K562 (cell line): ENCODE data around the gene GDAP1L1. TPM values are rescaled to one million over a fixed set of nuclear protein-coding genes. Genes with fewer than 3 reads are reported as not detected.

Experiments
- E2F3 ChIP-seq: fragments of 250-450 bp; sonication (Bioruptor Pico); IDR thresholded peaks from 2 replicates; pipeline ENCODE4 v1.4.0; 2020; ENCODE audit warnings: mild to moderate bottlenecking
- EZH2 ChIP-seq: IDR thresholded peaks from 2 replicates; pipeline ENCODE4 v1.6.1; 2012; ENCODE audit warnings: low read depth, mild to moderate bottlenecking, inconsistent platforms, low read length, borderline replicate concordance
- FOXP1 ChIP-seq: sonication (generic); formaldehyde crosslinking; IDR thresholded peaks from 2 replicates; pipeline ENCODE4 v1.8.0; 2022; ENCODE audit warnings: mild to moderate bottlenecking, missing genetic modification reagents
- GABPB1 ChIP-seq: sonication (generic); formaldehyde crosslinking; IDR thresholded peaks from 2 replicates; pipeline ENCODE4 v1.8.0; 2022; ENCODE audit warnings: mild to moderate bottlenecking, missing genetic modification reagents
- HMGN3 ChIP-seq: IDR thresholded peaks from 2 replicates; pipeline ENCODE4 v1.6.1; 2011; ENCODE audit warnings: borderline replicate concordance, low read depth, mild to moderate bottlenecking, mixed read lengths, low read length; ENCODE audit not compliant: insufficient read length; ENCODE audit errors: extremely low read depth
- MTA2 ChIP-seq: fragments of 450-650 bp; IDR thresholded peaks from 2 replicates; pipeline ENCODE4 v1.6.1; 2016; ENCODE audit warnings: low read depth
- NCOA2 ChIP-seq, 2 experiments: fragments of 450-650 bp; IDR thresholded peaks; 2 replicates each; pipeline ENCODE4 v1.6.1; 2018; ENCODE audit warnings: mild to moderate bottlenecking in 2 of 2, moderate library complexity in 1 of 2; ENCODE audit not compliant: partially characterized antibody in 2 of 2
- PHB2 ChIP-seq: fragments of 450-650 bp; IDR thresholded peaks from 2 replicates; pipeline ENCODE4 v1.6.1; 2017; ENCODE audit warnings: low read depth
- PML ChIP-seq: IDR thresholded peaks from 2 replicates; pipeline ENCODE4 v1.6.1; 2012; ENCODE audit warnings: low read length, inconsistent platforms
- SMARCA4 ChIP-seq: fragments of 450-650 bp; IDR thresholded peaks from 2 replicates; pipeline ENCODE4 v1.6.1; 2016
- TAF9B ChIP-seq: fragments of 450-650 bp; IDR thresholded peaks from 2 replicates; pipeline ENCODE4 v1.6.1; 2018; ENCODE audit warnings: mild to moderate bottlenecking; ENCODE audit not compliant: partially characterized antibody
- ZKSCAN1 ChIP-seq: fragments of 150-350 bp; IDR thresholded peaks from 2 replicates; pipeline ENCODE4 v1.6.1; 2016; ENCODE audit warnings: low read depth, low read length
- ZKSCAN8 ChIP-seq: fragments of 200-800 bp; sonication (Bioruptor generic); IDR thresholded peaks from 2 replicates; pipeline ENCODE4 v1.6.1; 2016; ENCODE audit warnings: missing genetic modification characterization, missing compliant biosample characterization
- ZNF143 ChIP-seq: sonication (generic); formaldehyde crosslinking; IDR thresholded peaks from 2 replicates; pipeline ENCODE4 v1.9.0; 2022; ENCODE audit warnings: mild to moderate bottlenecking, missing genetic modification reagents
- ZNF217 ChIP-seq: sonication (generic); formaldehyde crosslinking; IDR thresholded peaks from 2 replicates; pipeline ENCODE4 v1.8.0; 2022; ENCODE audit warnings: mild to moderate bottlenecking, missing genetic modification reagents
- ZNF3 ChIP-seq: fragments of 250-450 bp; sonication (Bioruptor Pico); IDR thresholded peaks from 2 replicates; pipeline ENCODE4 v1.5.0; 2021; ENCODE audit warnings: mild to moderate bottlenecking, moderate library complexity
- polyA plus RNA-seq, 8 experiments: library from polyadenylated mRNA; depleted of rRNA in 4 of 8; stranded (reverse) in 5 of 8; unstranded in 3 of 8; fragments of >200 nt; fragmentation: Nextera tagmentation in 2 of 8; fragmentation: Illumina TruSeq in 1 of 8; extraction: Ambion mirVana in 2 of 8; extraction: Trizol in 1 of 8; gene quantifications; 2 replicates each; pipeline versions ENCODE4 v1.2.1 to v1.2.3, GENCODE V29; 2011 to 2014; ENCODE audit warnings: inconsistent platforms in 1 of 8, missing spikeins in 1 of 8
- total RNA-seq, 7 experiments: library from RNA; depleted of rRNA in 6 of 7; stranded (reverse); fragments of >200 nt in 6 of 7; fragmentation: Illumina TruSeq in 2 of 7; extraction: Trizol in 2 of 7; gene quantifications; 2 replicates each; pipeline versions ENCODE4 v1.2.1 to v1.2.3, GENCODE V29; 2011 to 2021; ENCODE audit warnings: low replicate concordance in 1 of 7
- TF ChIP-seq, protein P1 (sequence below): fragments of 450-650 bp; IDR thresholded peaks from 2 replicates; pipeline ENCODE4 v1.6.1; 2016; ENCODE audit warnings: missing biosample characterization, missing genetic modification characterization
- TF ChIP-seq, protein P2 (sequence below): fragments of 250-450 bp; sonication (Bioruptor Pico); IDR thresholded peaks from 2 replicates; pipeline ENCODE4 v1.8.0; 2021; ENCODE audit warnings: mild to moderate bottlenecking, moderate library complexity
- TF ChIP-seq, protein P3 (sequence below): IDR thresholded peaks from 2 replicates; pipeline ENCODE4 v1.6.1; 2011; ENCODE audit not compliant: insufficient read length; ENCODE audit errors: extremely low read depth
- TF ChIP-seq, protein P4 (sequence below): fragments of 250-450 bp; sonication (Bioruptor Pico); IDR thresholded peaks from 2 replicates; pipeline ENCODE4 v1.5.0; 2021; ENCODE audit warnings: mild to moderate bottlenecking, moderate library complexity
- TF ChIP-seq, protein P5 (sequence below), 2 experiments: fragments of 250-450 bp in 1 of 2; fragments of 450-650 bp in 1 of 2; sonication (Bioruptor Pico) in 1 of 2; IDR thresholded peaks; 2 replicates each; pipeline versions ENCODE4 v1.6.1 to v1.8.0; 2016 to 2021; ENCODE audit warnings: mild to moderate bottlenecking in 2 of 2, moderate library complexity in 2 of 2, missing compliant biosample characterization in 1 of 2, missing genetic modification characterization in 1 of 2

The GDAP1L1 gene
- total and polyA plus RNA-seq, 9 of the 15 experiments (the other 6 are each of a cell fraction or from before 2014, with no cell fraction given): 0.06 to 0.40 (median 0.19) TPM; not detected in 5

DNA sequence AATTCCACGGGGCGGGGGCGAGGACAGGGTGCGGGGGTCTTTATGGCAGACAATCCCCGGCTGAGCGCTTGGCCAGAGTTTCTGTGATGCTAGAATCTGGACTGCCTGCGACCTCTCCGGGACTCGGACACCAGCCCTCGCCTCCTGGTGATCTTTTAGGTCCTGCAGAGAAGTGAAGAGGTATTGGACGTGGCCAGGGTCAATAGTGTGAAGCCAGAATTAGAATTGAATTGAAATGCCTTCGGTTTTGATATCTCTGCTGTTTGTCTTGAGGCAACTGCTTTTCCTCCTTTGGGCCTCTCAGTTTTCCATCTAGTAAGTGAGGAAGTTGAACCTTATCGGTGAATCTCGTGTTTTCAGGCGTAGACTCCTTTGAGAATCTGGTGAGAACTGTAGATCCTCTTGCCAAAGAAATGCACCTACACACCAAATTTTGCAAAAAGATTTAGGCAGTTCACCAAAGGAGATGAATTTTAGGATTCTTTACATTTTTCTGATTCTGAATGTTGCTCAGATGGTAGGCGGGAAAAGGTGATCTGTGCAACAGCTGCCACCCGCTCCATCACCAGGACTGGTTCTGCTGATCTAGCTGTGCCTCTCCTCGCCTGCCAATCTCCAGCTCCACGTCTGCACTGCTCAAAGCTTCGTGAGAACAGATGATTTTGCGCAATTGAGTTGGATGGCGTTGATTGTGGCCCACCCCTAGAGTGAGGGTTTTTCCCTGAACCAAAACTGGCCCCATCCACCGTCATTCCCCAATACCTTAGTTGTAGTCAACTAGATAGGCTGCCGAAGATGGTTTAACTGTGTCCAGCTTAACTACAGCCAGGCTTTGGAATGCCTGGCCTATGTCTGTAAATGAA, 35.7 kb upstream of the GDAP1L1 start (continued):
- TF ChIP-seq HMGN3 (no peak), NCOA2 (IDR thresholded peaks at IDR 0.05; ENCODE audit: partially characterized antibody in 2 of 2) (no peak), PHB2 (no peak), SMARCA4 (peak; percentile 54; the same call in 1 of the 2 replicates), ZNF217 (no peak), ZKSCAN8 (no peak), ZNF3 (CRISPR knock-in tag) (no peak), FOXP1 (CRISPR knock-in tag) (no peak), PML (peak; percentile 12; the same call in 1 of the 2 replicates), MTA2 (no peak), ZNF143 (CRISPR knock-in tag) (no peak), TAF9B (peak; percentile 29), E2F3 (no peak), GABPB1 (CRISPR knock-in tag) (no peak), EZH2 (no peak), ZKSCAN1 (no peak)
- TF ChIP-seq, protein P1, sequence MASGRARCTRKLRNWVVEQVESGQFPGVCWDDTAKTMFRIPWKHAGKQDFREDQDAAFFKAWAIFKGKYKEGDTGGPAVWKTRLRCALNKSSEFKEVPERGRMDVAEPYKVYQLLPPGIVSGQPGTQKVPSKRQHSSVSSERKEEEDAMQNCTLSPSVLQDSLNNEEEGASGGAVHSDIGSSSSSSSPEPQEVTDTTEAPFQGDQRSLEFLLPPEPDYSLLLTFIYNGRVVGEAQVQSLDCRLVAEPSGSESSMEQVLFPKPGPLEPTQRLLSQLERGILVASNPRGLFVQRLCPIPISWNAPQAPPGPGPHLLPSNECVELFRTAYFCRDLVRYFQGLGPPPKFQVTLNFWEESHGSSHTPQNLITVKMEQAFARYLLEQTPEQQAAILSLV: no peak
- TF ChIP-seq, protein P2, sequence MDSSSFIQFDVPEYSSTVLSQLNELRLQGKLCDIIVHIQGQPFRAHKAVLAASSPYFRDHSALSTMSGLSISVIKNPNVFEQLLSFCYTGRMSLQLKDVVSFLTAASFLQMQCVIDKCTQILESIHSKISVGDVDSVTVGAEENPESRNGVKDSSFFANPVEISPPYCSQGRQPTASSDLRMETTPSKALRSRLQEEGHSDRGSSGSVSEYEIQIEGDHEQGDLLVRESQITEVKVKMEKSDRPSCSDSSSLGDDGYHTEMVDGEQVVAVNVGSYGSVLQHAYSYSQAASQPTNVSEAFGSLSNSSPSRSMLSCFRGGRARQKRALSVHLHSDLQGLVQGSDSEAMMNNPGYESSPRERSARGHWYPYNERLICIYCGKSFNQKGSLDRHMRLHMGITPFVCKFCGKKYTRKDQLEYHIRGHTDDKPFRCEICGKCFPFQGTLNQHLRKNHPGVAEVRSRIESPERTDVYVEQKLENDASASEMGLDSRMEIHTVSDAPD (CRISPR knock-in tag): no peak
- TF ChIP-seq, protein P3, sequence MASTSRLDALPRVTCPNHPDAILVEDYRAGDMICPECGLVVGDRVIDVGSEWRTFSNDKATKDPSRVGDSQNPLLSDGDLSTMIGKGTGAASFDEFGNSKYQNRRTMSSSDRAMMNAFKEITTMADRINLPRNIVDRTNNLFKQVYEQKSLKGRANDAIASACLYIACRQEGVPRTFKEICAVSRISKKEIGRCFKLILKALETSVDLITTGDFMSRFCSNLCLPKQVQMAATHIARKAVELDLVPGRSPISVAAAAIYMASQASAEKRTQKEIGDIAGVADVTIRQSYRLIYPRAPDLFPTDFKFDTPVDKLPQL: no peak
- TF ChIP-seq, protein P4, sequence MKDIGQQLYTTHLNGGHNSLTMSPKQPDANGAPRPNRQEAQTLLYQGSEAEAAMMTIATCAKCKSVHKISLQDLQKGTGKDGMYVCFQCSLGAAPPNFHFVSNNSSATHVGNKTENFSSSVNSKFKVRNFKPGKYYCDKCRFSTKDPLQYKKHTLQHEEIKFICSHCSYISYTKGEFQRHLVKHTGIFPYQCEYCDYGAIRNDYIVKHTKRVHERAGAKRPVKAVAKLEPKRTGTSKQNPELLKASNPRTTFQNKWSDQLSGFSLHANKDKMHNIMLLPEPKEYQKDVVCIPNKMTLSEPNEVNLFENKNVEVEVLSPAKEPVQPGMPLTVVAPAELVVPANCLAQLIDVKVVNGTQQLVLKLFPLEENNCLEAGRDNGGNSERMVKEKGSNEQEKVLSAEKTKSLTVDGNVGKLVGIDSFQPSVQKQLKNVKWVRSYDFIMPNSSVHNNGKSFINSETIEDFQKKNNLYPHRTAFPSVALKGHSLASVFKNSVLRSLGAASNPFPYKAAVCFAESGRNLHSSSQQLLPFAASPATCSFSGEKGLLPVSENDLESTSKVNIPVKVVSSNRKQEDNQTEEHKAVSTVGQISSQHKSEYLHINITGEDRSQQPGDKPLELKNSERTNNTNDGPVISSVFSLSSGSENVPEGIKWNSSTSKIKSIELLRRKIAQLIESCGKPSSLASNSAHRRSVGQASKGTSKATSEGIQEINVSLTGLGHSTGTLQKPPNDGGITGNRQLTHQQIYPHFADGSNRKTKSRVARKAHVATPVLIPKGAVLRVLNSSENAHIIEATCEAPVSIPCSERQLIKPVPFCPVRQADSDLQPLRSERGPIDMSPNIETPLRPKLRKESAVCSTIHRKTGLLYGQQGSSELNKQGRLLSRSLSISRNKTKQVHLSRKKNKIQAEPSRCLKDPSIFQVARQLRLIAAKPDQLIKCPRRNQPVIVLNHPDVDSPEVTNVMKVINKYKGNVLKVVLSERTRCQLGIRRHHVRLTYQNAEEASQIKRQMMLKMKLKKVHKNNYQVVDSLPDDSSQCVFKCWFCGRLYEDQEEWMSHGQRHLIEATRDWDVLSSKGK (CRISPR knock-in tag): no peak
- TF ChIP-seq, protein P5, sequence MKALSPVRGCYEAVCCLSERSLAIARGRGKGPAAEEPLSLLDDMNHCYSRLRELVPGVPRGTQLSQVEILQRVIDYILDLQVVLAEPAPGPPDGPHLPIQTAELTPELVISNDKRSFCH (CRISPR knock-in tag; IDR thresholded peaks at IDR 0.05): no peak
- TF ChIP-seq, protein P5 (tag; IDR thresholded peaks at IDR 0.05): no peak
